Fibroblast of the aortic adventitia (primary cell): ENCODE data around the gene TP63. TPM values are rescaled to one million over a fixed set of nuclear protein-coding genes. Genes with fewer than 3 reads are reported as not detected.

Source experiments
- DNase-seq: peaks from one replicate; pipeline ENCODE4 v3.0.0-alpha.2; 2010; ENCODE audit warnings: low read depth
- H3K4me3 ChIP-seq: 2 replicates; pipeline ENCODE4 v1.5.1; 2011; ENCODE audit warnings: low read depth, mild to moderate bottlenecking, control low read depth, low read length, moderate library complexity
- total RNA-seq: library from RNA; depleted of rRNA; stranded (reverse); fragments of >200 nt; gene quantifications from 2 replicates; pipeline ENCODE4 v1.2.3, GENCODE V29; 2012; ENCODE audit warnings: low replicate concordance
- TF ChIP-seq, protein P1 (sequence below): IDR thresholded peaks from 2 replicates; pipeline ENCODE4 v1.5.1; 2011; ENCODE audit warnings: mild to moderate bottlenecking, low read length, control low read depth, inconsistent platforms; ENCODE audit not compliant: insufficient read depth

Gene TP63
- total RNA-seq, 1 donor: 0.18 TPM

DNA sequence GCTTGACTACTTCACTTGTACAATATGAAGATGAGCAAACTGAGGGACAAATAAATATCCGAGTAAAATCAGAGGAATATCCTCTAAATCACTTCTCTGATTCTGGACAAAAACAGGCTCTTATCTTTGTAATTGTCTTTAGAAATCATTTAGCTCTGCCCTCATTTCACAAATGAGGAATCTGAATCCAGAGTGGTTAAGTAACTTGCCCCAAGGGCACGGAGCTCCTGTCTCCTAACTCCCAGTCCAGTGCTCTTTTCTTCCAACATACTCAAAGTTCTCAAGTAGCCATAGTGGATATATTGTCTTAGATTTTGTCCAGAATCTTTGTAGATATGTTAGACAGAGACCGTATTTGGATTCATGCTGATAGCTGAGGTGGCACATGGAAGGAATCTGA is 156.0 kb downstream of the TP63 start:
- no peak overlapping the region for H3K4me3 ChIP-seq
- DNase-seq: no peak
- TF ChIP-seq, protein P1, sequence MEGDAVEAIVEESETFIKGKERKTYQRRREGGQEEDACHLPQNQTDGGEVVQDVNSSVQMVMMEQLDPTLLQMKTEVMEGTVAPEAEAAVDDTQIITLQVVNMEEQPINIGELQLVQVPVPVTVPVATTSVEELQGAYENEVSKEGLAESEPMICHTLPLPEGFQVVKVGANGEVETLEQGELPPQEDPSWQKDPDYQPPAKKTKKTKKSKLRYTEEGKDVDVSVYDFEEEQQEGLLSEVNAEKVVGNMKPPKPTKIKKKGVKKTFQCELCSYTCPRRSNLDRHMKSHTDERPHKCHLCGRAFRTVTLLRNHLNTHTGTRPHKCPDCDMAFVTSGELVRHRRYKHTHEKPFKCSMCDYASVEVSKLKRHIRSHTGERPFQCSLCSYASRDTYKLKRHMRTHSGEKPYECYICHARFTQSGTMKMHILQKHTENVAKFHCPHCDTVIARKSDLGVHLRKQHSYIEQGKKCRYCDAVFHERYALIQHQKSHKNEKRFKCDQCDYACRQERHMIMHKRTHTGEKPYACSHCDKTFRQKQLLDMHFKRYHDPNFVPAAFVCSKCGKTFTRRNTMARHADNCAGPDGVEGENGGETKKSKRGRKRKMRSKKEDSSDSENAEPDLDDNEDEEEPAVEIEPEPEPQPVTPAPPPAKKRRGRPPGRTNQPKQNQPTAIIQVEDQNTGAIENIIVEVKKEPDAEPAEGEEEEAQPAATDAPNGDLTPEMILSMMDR: no peak

DNA sequence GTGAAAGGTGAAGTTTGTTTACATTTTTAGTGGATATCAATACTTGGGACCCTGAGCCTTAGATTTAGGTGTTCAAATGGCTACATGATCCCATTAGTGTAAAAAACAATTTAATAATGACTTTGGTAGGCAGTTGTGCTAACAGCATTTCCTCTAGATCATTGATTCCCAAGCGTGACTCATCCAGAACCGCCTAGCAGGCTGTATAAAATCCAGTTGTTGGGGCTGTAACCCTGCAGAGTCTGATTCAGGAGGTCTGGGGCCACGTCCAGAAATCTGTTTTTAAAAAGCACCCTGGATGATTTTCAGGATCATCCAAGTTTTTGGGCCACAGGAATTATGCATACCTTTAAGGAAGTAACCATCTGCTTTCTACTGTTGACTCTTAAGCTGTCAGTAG is 156.4 kb downstream of the TP63 start:
- TF ChIP-seq, protein P1: no peak
- H3K4me3 ChIP-seq: no peak overlapping the region
- peak; percentile 58 for DNase-seq

DNA sequence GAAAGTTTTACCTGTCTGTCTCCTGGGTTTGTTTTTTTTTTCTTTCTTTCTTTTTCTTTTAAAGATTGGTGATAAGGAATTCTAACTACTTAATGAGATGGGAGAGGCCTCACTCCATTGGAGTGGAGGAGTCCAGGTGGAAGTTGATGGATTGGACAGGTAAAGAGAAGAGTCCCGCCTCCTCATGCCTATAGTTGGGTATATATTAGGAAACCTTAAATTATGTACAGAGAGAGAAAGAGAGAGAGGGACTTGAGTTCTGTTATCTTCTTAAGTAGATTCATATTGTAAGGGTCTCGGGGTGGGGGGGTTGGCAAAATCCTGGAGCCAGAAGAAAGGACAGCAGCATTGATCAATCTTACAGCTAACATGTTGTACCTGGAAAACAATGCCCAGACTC is 158.2 kb downstream of the TP63 start:
- no peak for DNase-seq
- H3K4me3 ChIP-seq: no peak overlapping the region
- TF ChIP-seq, protein P1: no peak

DNA sequence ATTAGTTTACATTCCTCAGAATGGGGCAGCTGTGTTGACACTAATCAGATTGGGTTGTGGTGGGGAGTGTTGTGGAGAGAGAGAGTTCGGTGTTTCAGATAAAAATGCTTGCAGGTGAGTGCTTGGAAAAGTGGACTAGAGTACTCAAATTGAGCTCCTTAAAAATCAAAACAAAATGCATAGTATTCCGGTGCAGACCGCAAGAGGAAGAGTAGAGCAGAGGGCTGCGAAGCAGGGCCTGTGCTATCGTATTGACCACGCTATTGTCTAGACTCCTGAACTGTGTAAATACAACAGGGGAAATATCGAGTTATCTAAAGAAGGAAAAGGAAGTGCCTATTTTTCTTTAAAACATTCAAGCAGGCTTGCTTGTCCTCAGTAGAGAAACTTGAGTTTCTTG is 159.5 kb downstream of the TP63 start:
- no peak overlapping the region for H3K4me3 ChIP-seq
- TF ChIP-seq, protein P1: no peak
- no peak for DNase-seq

DNA sequence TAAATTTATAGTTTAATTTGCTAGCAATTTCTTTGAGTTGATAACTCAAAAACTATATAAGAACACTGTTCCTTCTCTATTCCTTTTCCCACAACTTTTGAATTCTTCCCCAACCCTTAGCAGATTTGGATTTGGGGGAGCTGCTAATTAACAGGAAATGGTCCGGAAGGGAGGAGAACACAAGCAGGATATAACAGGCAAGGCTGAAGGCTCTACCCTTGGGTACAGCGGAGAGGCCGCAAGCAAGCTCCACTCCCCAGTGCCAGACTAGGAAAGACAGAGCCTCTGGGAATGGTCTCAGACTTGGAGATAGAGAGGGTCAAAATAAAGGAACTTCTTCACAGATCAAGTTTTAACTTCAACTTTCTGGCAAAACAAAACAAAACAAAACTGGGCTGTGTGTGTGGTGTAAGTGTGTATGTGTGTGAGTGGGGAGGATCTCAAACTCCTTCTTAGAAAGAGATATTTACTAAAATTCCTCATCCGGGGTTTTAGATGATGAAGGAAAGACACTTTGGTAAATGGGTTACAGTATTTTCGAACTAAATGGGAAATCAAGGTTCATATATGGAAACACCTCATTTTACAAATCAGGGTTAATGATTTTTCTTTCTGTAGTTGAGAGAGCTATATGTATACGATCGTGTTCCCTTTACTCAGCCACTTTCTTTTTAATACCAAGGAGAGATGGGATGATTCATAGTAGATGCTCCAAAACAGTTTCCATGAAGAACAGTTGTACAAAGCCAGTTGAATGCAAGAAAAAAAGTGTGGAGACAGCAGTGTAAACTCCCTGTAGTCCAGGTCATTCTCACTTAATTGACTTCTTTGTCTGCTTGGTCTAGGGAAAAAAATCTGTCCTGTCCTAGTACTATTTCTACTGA is 161.1 kb downstream of the TP63 start:
- no peak for DNase-seq
- no peak overlapping the region for H3K4me3 ChIP-seq
- TF ChIP-seq, protein P1: no peak

DNA sequence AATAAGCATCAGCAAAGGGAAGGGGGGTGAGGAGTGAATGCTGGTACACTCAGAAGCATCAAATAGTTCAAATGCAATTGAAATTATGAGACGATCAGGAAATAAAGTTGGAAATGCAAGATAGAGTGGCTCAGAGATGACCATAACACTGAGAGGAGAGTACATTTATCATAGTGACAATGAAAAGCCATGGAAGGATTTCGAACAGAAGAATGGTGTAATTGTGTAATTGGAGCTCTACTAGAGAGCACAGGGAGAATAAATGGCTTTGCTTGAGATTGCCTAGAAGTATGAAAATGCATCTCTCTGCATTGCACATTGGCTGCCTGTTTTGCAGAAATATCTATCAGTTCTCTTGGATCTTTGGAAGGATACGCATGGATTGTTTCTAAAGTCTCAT is 163.3 kb downstream of the TP63 start:
- TF ChIP-seq, protein P1: no peak
- H3K4me3 ChIP-seq: no peak overlapping the region
- DNase-seq: no peak
